HG03558 (cell line): ENCODE measurements around the gene POU3F1.

Experiments used
- ATAC-seq: cut with Tn5 transposase; IDR thresholded peaks from one replicate; pipeline ENCODE4 v1.9.1; 2021; ENCODE audit warnings: moderate number of reproducible peaks; ENCODE audit not compliant: unreplicated experiment; ENCODE audit errors: extremely low read depth

Gene POU3F1

DNA sequence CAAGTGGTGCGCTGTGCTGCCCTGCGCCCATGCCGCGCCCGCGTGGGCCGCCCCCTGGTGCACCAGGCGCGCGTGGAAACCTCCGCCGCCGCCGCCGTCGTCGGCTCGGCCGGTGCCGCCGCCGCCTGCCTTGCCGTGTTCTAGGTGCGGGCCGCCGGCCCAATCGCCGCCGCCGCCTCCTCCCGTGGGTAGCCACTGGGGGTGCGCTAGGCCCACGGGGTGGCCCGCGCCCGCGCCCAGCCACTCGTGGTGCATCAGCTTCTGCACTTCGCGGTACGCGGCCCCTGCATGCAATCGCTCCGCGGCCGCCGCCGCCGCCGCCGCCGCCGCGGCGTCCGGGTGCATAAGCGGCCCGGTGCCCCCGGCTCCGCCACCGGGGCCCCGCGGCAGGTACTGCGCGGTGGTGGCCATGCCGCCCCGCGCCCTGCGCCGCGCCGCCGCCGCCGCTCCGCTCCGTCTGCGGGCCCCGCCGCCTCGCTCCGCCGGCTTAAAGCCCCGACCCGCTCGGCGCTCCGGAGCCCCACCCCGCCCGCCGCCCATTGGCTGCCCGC lies at the start of gene POU3F1:
Gene POU3F1 (minus strand): TSS at position 461 of the 551 bp plus-strand sequence. CDS start 50 bp downstream, at position 411.
- peak; percentile 25 for ATAC-seq

DNA sequence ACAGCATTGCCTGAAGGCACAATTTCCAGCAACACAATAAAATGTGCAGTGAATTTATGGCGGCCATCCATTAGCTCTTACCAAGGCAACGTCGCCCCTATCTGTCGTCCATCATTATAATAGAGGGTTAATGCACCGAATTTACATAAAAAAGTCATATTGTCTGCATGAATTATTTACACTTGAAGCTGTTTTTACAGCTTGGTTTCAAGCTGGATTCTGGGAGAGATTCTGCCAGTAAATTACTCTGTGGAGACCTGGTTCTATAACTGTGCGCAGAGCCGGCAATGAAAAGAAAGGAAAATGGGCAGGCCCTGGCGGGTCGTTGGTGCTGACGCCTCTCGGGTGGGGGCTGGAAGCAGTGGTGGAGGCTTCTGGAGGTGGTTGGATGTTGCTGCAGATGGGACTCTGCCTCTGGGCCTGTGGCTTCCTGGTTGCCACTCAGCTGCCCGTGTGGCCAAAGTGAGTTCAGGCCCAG lies 48.9 kb upstream of the POU3F1 start:
- no peak for ATAC-seq

DNA sequence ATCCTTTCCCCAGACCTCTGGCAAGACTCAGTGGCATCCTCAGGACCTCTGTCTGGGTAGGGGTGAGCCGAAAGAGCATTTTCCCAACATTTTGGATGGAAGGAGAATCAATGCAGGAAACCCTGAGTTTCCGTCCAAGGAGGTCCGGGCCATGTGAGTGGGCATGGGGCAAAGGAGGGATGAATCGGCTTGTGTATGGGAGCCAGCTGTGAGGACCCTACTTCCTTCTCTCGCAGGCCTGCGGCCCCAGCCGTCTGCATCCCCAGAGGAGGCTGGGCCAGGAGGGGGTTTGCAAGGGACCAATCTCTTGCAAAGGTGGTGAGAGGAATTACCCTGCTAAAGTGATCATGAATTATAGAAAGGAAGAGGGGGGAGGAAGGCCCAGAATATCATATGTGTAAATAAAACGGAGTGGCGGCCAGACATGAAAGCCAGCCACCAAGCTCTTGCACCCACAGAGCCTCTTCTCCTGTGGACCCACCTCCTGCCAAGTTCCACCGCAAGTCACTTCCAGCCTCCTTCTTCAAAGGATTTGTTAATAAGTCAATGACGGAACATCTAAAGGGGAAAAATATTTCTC lies 48.2 kb upstream of the POU3F1 start:
- no peak for ATAC-seq

DNA sequence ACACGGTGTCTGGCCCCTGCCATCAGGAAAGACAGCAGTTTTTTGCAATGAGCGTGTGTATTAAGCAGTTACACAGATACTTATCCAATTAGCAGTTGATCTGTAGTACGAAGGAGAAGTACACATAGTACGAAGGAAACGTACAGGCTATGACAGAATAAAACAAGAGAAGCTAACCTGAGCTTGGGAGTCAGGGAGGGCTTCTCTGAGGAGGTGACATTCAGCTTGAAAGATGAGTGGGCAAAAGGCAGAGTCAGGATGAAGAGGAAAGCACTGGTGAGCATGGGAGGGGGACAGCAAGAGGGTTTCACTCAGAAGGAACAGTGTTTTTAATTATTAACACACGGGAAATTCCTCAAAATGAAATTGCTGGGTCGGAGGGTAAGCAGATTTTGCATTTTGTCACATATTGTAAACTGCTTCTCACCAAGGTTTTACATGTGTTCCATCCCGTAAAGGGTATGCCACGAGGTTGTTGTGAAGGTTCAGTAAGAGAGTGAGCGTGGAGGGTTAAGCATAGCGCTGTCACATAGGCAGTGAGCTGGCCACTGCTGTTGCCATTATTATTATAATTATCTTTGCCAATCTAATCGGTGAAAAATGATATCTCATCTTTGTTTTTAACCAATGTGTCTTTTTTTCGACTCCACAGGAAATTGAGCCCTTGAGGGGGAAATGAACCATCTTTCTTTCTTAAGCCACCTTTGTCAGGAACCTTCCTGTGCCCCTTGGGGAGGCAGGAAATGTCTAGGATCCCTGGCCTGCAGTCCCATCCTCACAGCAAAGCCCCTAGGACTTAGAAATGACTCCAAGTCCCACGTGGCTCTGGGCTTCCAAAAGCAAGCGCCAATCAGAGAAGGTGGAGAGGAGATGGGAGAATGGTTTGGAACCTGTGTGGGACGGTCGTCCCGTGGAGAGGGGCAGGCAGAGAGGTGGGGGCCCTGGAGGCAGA lies 47.3 kb upstream of the POU3F1 start:
- no peak for ATAC-seq

DNA sequence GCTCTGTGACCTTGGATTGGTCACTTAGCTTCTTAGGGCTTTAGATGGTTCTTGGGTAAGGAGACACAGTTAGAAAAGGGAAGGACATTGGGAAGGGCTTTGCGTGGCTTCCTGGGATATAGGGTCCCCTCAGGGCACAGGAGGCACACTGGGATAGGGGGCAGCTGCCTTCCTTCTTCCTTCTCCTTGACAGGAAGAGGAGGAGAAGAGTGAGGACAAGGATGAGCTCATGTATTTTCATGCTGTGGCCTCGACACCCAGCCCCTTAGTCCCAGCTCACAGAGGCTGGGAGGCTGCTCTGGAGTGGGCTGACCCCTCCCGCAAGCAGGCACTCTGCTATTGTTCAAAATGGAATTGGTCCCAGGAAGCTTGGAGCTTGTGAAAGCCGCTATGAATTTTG lies 45.7 kb upstream of the POU3F1 start:
- no peak for ATAC-seq

DNA sequence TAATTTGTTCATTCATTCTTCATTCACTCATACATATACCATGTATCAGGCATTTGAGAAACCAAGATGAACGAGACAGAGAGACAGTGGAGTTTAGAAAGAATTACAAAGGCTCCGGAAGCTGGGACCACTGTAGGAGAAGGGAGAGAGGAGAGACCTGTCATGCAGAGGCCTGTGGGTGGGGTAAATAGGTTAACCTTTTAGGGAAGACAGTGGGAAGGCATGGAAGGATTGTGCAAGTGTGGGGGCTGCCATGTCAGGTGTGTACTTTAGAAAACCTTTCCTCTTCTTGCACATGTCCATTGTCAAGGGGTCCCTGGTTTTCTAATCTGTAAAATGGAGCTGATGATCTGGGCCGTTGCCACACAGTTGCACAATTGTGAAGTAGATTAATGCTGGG lies 44.2 kb upstream of the POU3F1 start:
- ATAC-seq: no peak

DNA sequence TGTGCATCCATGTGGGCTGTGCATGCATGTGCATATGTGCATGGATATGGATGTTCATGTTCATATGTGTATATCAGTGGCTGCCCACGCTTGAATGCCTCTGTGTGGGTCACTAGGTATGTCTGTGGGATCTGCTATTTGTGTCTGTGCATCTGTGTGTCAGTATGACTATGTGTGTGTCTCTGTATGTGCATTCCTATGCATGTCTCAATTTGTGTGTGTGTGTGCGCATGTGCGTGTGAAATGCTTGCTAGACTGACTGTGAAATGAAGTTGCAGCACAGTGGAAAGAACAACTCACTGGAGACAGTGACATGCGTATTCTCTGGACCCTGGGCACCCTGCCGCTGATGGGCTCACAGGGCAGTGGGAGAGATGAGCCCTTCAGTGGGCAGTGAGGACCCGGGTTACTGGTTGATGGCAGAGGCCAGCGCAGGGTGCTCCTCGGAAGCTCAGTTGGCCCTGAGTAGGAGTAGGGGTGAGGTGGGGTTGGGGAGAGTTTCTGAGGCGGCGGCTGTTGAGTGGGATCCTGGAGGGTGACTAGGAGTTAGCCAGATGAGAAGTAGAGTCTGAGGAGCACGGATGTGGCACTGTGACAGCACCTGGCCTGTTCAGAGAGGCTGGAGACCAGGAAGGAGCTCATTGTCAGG lies 43.2 kb upstream of the POU3F1 start:
- no peak for ATAC-seq

DNA sequence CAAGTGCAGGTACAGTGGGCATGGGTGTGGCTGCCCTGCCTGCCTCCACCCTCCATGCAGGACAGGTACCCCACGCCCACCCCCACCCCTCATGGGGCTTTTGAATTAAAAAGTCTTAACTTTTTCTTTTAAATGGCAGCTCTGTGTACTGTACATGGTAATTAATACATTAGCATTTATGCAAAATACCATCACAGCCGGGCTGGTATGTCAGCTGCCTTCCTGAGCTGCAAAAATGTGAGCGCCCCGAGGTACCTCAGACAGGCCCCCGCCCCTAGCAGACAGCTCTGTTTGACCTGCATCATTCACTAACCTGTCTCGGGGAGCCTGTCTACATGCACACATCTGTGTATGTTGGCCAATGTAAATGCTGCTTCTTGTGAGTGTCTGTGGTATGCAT lies 42.2 kb upstream of the POU3F1 start:
- no peak for ATAC-seq

DNA sequence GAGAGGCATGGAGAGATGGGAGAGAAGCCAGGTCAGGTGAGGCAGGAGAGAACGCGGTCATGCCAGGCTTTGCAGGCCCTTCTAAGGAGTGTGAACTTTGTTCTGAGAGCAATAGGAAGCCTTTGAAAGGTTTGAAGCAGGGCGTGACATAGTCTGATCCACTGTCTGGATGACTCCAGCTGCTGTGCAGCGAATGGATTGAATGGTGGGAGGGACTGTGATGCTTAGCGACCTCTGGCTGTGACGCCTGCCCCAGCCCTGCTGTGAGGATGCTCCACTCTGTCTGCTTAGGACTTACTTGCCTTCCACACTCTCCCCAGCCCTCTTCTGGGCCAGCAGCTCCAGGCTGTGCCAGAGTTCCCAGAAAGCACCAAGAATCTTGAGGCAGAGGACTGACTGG lies 41.8 kb upstream of the POU3F1 start:
- no peak for ATAC-seq

DNA sequence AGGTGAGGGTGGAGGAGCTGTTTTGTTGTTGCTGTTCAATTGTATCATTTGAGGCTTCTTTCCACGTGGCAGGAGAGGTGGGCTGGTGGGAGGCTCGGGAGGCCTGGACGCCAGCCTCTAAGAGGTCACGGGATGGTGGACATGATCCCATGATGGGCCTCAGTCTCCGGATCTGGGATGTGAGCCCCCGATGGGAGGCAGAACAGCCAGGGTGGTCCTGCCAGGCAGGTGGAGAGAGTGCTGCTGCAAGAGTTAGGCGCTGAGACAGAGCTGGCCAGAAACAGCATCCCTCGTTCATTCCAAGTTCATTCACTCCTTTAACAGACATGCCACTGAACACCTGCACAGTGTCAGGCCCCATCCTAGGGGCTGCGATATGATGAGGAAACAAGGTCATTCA lies 41.1 kb upstream of the POU3F1 start:
- ATAC-seq: no peak

DNA sequence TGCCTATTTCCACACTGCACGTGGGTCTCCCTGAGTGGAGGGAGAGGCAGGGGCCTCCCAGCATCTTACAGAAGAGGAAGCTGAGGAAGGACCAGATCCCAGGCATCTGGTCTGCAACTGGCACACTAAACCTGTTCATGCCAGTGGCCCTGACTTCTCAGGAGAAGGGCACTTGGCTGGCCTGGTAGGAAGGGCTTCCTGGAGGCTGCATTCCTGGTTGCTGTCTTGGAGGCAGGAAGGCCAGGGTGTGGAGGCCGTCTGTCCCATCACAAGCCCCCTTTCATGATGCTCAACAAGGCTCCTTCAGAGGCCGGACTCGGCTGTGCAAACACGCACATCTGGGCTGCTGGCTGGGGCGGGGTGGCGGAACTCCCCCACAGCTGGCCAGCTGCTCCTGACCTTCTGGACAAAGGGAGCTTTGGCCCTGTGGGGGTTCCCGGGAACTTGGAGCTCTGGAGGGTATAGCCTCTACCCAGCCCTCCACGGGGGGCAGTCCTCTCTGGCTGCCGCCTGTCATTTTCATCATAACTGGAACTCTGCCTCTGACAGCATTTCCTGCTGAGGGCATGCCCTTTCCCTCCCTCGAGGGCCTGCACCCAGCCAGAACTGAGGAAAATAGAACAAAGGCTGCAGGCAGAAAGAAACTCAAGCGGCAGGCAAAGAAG lies 39.2 kb upstream of the POU3F1 start:
- no peak for ATAC-seq

DNA sequence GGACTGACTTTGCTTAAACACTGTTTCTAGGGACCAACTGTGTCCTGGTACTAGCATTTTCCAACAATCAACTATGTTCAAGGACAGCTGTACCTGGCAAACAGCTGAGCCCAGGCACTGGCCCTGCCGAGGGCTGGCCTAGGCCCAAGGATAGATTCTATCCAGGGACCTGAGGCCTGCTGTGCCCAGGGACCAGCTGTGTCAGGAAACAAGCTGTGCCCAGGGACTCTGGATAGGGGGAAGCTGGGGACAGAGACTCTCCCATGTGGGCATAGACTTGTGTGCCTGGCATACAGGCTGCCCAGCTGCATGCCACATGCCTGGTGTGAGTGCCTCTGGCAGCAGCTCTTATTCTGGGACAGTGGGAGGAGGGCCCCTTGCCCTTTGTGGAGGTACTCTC lies 38.1 kb upstream of the POU3F1 start:
- ATAC-seq: no peak

DNA sequence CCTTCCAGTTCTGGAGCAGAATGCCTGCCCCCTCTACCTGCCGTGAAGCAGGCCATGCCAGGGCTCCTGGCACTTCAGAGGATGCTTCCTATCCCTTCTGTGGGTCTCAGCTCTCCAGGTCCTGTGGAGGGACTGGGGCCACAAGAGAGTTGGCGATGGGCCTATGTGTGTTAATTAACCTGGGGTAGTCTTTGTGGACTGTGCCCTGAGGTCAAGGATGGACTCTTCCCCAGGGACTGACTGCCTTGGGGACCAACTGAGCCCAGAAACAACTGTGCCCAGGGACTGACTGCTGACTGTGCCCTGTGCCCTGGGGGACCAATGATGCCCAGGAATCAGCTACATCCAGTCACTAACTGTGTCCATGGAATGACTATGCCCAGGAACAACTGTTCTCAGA lies 37.5 kb upstream of the POU3F1 start:
- ATAC-seq: no peak

DNA sequence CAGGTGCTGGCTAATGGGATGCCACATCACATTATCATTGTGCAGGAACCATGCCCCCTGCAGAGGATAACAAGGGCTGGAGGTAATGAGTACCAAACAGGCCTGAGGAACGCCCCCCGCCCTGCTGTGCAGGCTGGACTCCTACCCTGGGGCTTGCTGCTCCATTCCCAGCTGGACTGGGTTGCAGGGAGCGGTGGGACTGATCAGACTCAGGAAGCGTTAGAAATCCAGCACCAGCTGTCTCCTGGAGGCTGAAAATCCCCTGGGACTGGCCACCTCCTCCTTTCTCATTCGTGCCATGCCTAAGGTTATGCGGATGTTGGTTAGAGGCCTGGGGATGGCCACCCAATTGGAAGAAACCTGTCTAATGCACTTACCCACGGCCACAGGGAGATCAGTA lies 36.9 kb upstream of the POU3F1 start:
- no peak for ATAC-seq

DNA sequence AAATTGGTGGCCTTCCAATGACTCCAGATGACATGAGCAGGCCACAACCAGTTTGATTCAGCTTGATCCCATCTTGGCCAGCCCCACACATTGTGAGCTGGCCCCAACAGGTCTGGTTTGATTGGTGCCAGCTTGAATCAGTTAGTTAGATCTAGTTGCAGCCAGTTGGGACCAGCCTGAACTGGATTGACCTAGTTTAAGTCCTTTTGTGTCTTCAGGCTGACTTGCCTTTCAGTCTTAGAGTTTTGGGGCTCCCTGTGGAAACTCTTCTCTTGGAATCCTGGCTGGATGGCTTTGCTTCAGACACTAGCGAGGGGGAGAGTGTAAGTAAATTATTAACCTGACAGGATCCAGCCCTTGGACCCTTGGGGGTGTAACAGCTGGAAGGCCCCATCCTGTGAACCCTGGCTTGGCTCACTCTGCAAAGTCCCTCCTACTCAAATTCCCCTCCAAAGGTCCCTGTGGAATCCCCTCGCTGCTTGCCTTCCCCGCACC lies 36.2 kb upstream of the POU3F1 start:
- ATAC-seq: no peak

DNA sequence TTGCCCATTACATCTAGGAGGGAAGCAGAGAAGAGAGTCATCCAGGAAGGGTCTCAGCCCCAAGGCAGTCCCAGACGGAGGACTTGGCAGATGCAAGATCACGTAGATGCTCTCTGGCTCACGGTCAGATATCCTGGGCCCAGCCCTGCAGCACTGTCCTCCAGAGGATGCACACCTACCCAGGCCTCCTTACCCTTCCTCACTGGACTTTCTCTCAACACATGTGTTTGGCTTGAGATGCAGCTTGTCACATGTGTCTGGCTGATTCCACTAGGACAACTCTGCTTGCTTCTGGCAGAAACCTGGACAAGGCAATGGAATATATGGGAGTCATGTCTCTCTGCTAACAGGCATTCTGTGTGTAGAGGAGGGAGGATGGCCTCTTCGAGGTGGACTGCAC lies 32.4 kb upstream of the POU3F1 start:
- ATAC-seq: no peak

DNA sequence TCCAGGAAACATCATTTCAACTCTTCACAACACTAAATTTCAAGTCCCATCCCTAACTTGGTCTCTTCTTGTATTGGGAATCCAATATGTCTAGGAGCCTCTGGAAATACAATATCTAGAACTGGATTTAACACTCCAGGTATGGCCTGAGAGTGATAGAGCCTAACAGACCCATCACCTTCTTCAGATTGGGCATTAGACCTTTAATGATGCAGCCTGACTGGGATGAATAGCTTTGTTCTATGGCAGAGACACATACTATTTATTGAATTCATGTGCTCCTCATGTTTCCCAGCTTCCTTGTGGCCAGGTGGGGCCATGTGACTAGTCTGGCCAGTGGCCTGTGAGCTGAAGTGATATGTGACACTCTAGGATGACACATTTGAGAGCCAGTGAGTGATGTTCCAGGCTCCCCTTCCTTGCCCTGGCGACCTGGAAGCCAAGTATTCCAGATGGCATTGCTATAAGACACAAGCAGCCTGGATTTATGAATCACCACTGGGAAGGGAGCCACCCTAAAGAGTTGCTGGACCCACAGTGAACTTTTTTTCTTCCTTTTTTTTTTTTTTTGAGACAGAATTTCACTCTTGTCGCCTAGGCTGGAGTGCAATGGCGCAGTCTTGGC lies 31.0 kb upstream of the POU3F1 start:
- ATAC-seq: no peak

DNA sequence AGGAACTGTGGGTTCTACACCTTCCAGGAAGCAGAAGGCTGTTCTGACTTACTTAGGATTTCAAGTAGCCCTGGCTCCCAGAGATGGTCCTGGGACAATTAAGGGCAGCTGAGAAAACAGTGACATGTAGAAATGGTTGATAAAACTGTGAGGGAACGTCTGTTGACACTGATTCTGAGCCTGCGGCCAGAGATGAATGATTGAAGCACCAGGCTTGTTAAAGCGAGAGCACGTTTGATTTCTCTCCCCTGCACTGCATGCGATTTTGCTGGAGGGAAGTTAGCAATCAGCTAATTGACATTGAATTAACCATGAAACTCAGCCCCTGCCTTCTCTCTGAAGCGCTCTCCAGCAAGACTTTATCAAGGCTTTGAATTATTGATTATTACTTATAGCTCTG lies 29.9 kb upstream of the POU3F1 start:
- no peak for ATAC-seq

DNA sequence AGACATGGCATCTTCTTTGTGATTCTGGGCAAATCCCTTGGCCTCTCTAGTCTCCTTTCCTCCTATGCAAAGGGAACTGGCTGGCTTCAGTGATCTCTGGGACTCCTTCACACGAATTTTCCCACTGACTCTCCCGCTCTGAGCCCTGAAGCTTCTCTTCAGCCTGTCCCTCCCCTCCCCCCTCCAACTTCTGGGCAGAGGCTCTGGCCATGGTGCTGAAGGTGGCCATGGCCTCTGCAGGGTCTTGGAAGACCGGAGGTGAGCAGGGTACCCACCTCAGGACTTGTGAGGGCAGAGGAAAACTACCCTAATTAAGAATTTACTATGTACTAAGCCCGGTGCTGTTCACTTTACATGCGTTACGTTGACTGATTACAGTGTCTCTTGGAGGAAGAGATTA lies 29.4 kb upstream of the POU3F1 start:
- ATAC-seq: no peak

DNA sequence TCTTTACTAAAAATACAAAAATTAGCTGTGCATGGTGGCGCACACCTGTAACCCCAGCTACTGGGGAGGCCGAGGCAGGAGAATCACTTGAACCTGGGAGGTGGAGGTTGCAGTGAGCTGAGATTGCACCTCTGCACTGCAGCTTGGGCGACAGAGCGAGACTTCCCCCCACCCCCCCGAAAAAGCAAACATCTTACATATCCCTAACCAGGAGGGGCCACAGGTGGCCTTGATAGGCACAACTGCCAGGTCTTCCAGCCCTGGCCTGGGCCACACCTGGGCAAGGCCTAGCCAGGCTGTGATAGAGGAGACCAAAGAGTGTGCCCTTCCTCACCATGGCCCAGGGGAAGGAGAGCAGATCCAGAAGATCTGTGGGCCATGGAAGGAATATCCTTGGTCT lies 28.6 kb upstream of the POU3F1 start:
- no peak for ATAC-seq
